Bone marrow (tissue), 2 donors: ENCODE measurements around the gene PRRT1.
"Not testable (repeated sequence)": the region's sequence is repeated elsewhere in the genome, so short reads cannot be mapped to it uniquely, and the experiment has no call there.

Experiments used
- DNase-seq, 2 donors: peaks; one replicate each; lab custom pipeline; 2025; lab: John Stamatoyannopoulos, UW

PRRT1 gene

DNA sequence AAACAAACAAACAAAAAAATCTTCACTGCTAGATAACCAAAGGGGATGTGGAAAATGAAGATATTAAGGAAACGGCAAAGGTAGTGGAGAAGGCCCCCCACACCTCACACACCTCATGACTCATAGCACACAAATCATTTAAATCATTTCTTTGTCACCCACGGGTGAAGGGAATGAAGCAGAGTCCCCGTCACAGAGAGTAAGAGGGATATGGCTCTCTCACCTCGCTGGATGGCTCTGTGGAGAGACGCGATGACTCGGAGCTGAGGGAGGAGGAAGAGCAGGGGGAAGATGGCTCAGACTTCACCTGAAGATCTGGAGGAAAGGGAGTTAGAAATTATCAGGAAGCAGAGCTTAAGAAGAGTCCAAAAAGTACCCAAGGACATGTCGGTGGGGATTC, 24.9 kb downstream of the PRRT1 start:
- DNase-seq, result no peak

DNA sequence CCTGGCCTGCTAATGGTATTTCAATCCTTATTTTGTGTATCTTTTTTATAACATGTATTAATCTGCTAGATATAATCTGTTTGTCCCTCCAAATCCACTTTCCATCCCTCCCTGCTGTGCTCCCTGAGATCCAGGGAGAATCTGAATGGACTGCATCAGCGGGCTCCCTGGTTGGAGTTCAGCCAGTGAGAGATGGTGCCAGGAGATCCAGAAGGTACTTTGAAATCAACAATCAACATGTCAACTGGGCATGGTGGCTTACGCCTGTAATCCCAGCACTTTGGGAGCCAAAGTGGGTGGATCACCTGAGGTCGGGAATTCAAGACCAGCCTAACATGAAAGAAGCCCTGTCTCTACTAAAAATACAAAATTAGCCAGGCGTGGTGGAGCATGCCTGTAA, 28.1 kb downstream of the PRRT1 start:
- no peak for DNase-seq

DNA sequence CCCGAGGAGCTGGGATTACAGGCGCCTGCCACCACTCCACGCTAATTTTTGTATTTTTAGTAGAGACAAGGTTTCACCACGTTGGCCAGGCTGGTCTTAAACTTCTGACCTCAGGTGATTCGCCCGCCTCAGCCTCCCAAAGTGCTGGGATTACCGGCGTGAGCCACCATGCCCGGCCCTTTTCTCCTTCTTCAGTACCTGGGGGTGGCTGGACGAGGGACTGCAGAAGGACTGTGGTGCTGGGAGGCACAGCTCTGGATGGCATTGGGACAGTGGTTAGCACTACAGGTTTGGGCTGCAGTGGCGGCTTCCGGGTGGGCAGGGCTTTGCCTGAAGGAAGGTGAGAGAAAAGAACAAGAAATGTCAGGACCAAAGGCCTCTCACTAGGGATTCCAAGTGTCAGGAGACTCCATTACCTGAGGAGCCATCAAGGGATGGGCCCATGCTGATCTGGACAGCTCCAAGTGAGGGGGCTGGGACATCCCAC, 31.1 kb downstream of the PRRT1 start:
- no peak for DNase-seq

DNA sequence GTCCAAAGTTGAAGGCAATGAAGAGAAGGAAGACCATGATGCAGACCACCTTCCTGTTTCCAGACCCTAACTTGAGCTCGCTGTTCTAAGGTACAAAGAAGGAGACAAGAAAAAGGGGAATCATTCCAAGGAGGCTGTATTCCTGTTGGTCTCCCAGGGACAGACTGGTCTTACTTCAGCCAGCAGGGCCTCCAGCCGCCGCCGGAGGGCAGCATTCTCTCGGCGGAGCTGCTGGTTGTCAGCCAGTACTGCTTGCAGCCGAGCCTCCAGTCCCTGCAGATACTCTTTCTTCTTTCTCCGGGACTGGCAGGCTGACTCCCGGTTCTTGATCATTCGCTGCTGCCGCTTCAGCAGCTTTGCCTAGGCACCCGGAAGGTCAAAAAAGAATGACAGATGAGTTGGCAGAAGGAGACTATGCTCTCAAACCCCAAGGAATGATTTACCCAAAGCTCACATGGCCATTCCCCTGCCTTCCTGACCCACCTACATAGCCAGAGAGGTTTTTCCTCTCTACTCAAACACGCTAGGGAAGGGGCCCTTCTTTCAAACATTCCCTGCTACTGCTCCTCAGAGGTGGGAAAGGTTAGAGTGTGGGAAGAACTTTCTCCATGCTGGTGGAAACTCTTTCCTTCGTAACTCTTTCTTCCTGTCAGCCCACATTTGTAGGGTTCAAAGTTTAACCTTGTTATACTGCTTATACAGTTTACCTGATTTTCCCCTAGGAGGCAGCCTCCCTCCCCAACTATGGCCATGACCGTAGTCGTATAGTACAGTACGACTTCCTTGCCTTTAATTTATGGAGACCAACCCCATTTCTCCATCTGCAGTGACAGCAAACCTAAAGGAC, 32.7 kb downstream of the PRRT1 start:
- peak; percentile 14 to 67 for DNase-seq

DNA sequence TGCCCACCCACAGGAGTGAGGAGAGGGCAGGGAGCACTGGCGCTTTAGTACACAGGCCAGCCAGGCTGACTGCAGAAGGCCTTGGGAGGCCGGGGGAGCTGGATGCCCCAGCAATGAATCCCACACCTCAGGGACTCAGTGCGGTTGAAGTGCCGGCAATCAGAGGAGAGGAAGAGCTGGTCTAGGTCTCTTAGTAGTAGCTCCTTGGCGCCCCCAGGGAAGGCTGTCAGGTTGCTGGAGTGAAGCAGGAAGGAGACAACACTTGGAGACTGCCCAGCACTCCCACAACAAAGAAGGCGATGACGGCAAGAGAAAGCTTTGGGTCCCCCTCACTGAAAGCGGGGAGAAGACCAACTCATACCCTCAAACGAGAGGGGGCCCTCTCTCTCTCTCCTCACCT, 34.3 kb downstream of the PRRT1 start:
- DNase-seq, result no peak

DNA sequence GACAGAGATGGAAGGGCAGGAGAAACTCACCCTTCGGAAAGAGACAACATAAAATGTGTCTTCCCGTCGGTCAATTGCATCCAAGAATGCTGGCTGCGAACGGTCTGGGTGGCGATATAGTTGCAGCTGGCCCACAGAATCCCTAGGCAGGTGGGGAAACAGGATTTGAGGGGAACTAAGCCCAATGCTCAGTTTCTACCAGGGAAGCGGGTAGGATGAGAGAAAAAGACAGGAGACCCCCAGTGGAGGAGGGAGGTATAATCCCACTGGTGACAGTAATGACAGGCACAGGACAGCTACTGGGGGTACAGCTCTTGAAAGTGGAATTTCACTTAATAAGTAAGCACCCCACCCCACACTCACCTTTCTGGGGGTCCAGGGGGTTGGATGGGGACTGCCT, 35.1 kb downstream of the PRRT1 start:
- no peak for DNase-seq

DNA sequence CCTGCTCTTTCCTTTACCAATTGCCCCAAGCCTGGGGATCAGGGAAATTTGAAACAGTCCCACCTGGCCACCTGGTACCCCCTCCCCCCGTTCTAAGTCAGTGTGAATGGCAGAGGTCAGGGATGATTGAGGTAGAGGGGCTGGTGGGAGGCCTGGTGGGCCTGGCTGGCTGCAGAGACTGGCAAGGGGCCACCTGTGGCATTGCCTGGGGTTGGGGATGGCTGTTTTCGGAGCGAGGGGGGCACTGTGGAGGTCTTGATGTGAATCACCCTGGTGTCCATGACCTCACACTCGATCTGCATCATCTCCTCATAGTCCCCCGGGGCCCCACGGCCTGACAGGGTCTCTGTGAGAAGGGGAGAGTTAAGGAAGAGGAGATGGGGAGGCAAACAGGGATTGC, 36.1 kb downstream of the PRRT1 start:
- no peak for DNase-seq

GRCh38 chr6:32114796-32115195, 36.9 kb downstream of the PRRT1 start:
- no peak for DNase-seq

DNA sequence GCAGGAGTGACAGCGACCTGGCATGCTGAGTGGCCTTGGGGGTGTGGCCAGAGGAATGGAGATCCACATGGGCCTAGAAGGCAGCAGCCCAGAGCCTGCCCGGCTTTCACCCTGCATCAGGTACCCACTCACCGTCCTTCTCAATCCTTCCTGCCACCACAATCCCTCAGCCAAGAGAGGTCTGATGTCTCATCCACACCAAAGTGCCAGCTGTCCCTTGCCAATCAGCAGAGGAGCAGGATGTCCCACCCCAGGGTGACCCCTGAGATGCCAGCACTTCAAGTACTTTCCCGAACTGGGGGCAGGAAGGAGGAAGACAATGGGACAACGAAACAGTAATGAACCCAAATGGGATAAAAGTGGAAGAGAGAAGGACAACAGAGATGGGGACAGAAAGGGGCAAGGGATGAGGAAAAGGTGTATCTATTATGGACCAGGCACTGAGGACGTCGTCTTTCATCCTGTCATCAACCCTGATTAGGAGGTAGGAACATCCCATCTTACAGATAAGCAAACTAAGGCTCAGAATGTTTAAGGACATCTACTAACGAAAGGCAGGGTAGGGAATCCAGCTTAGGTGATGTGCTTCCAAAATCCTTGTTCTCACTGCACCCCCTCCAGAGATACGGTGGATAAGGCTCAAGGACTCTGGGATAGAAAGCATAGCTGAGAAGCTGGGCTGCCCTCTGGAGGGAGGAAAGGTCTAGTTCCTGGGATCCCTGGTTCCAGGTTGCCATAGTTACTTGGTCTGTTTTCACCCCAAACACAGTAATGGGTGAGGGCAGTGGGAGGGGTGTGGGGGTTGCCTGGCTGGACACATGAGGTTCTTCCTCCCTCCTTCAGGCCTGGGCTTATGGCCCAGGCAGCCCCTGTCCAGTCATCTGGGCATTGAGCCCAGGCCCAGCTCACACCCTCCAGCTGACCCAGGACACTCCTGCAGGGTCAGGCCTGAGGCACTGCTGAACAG, 38.1 kb downstream of the PRRT1 start:
- DNase-seq, result no peak

DNA sequence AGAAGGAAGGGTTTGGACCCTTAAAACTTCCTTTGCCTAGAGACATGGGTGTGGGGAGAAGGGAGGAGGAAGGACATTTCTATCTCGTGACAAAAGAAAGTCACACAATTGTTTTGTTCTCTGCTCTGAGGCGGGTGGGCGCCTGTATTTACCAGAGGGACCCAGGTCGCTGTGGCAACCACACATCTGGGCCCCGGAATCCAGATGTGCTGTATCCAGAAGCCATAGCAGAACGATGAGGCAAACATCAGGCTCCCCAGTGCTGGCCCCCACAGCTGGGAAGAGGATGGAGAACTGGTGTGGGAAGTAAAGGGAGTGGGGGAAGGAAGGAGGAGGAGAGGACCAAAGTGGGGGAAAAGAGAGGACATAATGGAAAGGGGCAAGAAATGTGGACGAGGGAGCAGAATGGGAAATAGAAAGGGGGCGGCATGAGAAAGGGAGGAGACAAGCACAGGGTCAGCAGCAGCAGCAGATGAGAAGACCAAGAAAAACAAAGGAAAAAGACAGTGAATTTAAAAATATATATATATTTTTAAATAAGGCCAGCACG, 39.2 kb downstream of the PRRT1 start:
- no peak for DNase-seq

DNA sequence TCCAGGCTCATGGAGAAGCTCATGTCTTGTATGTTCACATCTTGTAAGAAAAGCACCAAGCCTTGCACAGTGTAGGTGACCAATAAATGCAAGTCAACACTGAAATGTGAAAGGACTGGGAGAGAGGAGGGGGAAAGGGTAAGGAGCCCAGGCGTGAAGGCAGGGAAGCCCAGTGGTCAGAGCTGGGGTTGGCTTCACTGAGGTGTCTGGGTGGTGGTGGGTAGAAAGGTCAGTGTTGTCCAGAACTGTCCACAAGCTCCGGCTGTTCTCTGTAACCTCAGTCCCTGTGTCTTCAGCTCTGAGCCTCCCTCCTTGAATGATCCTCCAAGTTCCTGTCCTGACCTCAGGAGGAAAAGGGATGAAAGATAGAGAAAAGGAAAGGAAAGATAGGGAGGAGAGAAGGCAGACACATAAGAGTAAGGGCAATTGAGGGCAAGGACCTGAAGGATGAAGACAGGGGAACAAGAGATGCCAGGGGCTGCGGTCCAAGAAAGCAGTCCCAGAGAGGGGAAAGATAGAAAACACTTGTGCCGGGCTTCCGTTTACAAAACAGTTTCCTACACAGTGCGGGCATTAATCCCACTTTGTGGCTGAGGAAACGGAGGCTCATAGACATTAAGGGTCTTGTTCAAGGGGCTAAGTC, 40.2 kb downstream of the PRRT1 start:
- no peak for DNase-seq

- DNase-seq, result no peak
These were observed 41.1 kb downstream of the PRRT1 start for GRCh38 chr6:32110632-32111031.

GRCh38 chr6:32109765-32110160, 42.0 kb downstream of the PRRT1 start:
- no peak for DNase-seq

DNA sequence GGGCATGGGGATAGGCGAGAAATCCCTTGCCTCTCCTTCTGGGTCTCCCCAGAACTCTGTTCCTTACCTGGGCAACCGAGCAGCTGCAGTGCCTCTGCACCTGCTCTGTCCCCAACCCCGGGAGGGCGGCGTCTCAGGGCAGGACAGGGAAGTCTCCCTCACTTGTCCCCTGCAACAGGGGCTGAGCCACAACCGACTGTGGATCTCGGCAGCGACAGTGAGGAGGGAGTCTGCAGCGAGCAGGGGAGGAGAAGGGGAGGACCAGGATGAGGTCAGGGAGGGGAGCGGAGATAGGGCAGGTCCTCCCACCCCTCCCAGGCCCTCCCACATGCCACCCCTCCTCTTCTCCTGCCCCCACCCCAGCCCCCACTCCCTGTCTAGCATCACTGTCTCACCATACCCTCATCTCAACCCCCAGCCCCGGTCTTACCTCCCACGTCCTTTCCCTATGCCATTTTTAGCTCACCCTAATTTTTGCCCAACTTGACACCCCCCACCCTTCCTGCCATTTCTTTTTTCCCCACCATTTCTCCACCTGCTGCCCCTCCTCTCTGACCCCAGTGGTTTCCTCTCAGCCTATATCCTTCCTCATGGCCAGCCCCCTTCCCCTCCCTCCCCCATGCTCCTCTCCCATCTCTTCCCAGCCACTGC, 42.5 kb downstream of the PRRT1 start, which contains the start of gene TNXB:
TSS of gene TNXB (minus strand) at position 225 of the 651 bp plus-strand sequence. CDS start 11,140 bp downstream, outside the sequence.
- DNase-seq, result no peak

DNA sequence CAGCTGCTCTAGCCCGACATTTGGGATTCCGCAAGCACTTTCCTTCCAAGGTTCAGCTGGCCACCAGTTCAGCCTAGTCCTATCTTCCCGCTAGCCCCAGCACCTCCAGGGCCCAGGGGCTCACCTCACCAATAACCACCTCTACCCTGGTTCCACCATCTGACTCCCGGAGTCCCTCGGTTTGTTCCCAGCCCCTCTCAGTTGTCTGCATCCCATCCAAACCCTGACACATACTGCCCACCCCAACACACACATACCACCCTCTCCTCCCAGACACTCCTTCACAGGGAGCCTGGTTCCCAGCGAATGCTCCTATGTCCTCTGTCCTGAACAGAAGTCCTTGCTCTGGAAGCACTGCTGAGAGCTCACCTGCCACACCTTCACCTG, 43.0 kb downstream of the PRRT1 start:
- no peak for DNase-seq

DNA sequence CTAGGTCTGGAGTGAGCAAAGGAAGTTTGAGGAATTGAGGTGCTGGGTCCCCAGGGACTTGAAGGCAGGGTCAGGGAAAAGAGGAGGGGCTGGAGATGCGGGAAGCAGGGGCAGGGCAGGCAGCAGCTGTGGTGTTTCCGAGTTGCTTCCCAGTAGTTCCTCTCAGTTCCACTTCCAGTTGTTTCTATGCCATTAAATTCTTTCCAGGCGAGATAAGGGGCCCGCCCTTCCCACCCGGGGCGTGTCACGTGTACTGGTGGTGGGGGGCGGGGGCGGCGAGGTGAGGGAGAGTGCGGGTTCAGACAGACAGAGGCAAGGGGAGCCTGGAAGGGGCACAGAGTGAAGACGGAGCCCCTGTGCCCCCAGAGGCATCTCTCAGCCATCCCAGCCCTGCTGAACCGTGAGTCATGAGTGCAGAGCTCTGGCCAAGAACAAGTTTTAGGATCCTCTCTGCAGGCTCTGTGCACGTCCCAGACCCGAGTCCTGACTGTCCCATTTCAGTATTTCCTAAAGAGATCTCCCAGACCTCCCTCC, 43.6 kb downstream of the PRRT1 start:
- no peak for DNase-seq

DNA sequence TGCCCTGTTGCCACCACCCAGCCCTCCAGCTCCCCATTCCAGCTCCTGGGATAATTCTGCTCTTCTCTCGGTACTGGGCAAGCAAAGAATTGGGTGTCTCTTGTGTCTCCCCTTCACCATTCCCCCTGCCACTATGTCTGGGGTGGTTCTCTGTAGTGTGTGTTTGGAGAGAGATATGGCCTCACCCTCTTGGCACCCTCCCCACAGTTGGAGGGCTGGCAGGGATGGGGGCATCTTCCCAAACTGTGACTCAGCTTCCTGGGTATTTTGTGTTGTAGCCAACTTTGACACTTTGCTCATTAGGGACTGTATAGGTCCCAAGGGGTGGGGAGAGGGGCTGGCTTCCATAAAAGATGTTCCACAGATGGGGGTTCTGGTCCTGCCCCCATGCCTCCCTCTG, 44.3 kb downstream of the PRRT1 start:
- DNase-seq, result no peak

DNA sequence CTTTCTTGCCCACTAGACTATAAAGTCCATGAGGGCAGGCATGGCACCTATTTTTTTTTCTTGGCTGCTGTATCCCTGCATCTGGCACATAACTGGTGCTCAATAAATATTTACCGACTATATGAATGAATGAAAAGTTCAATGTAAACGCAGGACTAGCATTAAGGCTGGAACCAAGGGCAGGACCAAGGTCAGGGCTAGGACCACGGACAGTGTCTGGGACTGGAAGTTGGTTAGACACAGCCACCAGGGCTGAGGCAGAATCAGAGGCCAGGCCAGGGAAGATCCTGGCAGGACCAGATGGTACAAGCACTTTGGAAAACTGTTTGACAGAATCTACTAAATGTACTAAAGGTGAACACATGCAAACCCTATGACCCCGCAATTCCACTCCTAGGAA, 46.3 kb downstream of the PRRT1 start:
- no peak for DNase-seq

GRCh38 chr6:32102255-32102654, 49.5 kb downstream of the PRRT1 start:
- no peak for DNase-seq

DNA sequence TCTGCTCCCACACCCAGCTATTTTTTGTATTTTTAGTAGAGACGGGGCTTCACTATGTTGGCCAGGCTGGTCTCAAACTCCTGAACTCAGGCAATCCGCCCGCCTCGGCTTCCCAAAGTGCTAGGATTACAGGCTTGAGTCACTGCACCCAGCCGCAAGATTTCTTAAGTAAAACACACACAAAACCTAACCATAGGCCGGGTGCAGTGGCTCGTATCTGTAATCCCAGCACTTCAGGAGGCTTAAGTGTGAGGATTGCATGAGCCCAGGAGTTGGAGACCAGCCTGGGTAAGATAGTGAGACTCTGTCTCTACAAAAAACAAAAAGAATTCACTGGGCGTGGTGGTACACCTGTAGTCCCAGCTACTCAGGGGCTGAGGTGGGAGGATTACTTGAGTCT, 51.5 kb downstream of the PRRT1 start:
- DNase-seq, result not testable (repeated sequence)
